Activated T-cell treated with anti-CD3 and anti-CD28 coated beads, Interleukin-2, amount 50 U/mL, for 48 hours (primary cell): ENCODE results near the gene PLXDC1.
A peak's percentile ranks its signal among the peaks of the same experiment; 100 is the strongest.
"Not testable (repeated sequence)": the region's sequence is repeated elsewhere in the genome, so short reads cannot be mapped to it uniquely, and the experiment has no call there.

Experiments used
- DNase-seq, 2 experiments: peaks; one replicate each; pipeline ENCODE4 v3.0.0-alpha.2; 2020

The PLXDC1 gene

GRCh38 chr17:39122991-39123390 is 28.4 kb downstream of the PLXDC1 start:
- no peak for DNase-seq

- not testable (repeated sequence) for DNase-seq
Measured at GRCh38 chr17:39121919-39122318, 29.5 kb downstream of the PLXDC1 start.

- DNase-seq = no peak
Measured at GRCh38 chr17:39118674-39119419, 32.6 kb downstream of the PLXDC1 start.

GRCh38 chr17:39116224-39116623 is 35.2 kb downstream of the PLXDC1 start:
- DNase-seq = no peak

- DNase-seq = no peak
Measured at GRCh38 chr17:39115135-39115534, 36.3 kb downstream of the PLXDC1 start.

- no peak for DNase-seq
Measured at GRCh38 chr17:39114723-39115122, 36.7 kb downstream of the PLXDC1 start.

- no peak for DNase-seq
Measured at GRCh38 chr17:39113871-39114270, 37.6 kb downstream of the PLXDC1 start.

- no peak for DNase-seq
Measured at GRCh38 chr17:39110435-39111136, 40.9 kb downstream of the PLXDC1 start.

- no peak for DNase-seq
Measured at GRCh38 chr17:39108461-39109375, 42.7 kb downstream of the PLXDC1 start.

- DNase-seq = no peak
Measured at GRCh38 chr17:39107973-39108372, 43.5 kb downstream of the PLXDC1 start.

GRCh38 chr17:39107155-39107554 is 44.3 kb downstream of the PLXDC1 start:
- DNase-seq = no peak

- no peak for DNase-seq
Measured at GRCh38 chr17:39105705-39106104, 45.7 kb downstream of the PLXDC1 start.

- no peak for DNase-seq
Measured at GRCh38 chr17:39104657-39105056, 46.8 kb downstream of the PLXDC1 start.

- no peak for DNase-seq
Measured at GRCh38 chr17:39104046-39104445, 47.4 kb downstream of the PLXDC1 start.

GRCh38 chr17:39101091-39101490 is 50.3 kb downstream of the PLXDC1 start:
- DNase-seq = no peak

GRCh38 chr17:39100530-39100929 is 50.9 kb downstream of the PLXDC1 start:
- DNase-seq = no peak

- no peak for DNase-seq
Measured at GRCh38 chr17:39099663-39100286, 51.7 kb downstream of the PLXDC1 start.

- DNase-seq = peak in 1 of 2 experiments; percentile 21
Measured at GRCh38 chr17:39098588-39098987, 52.8 kb downstream of the PLXDC1 start.

GRCh38 chr17:39097537-39097936 is 53.9 kb downstream of the PLXDC1 start:
- no peak for DNase-seq

GRCh38 chr17:39097150-39097519 is 54.3 kb downstream of the PLXDC1 start:
- DNase-seq = no peak

- peak; percentile 41 to 43 for DNase-seq
Measured at GRCh38 chr17:39096508-39097149, 54.8 kb downstream of the PLXDC1 start.

- DNase-seq = no peak
Measured at GRCh38 chr17:39095309-39095686, 56.1 kb downstream of the PLXDC1 start.
